GM12873 (cell line): ENCODE measurements around the gene TIMM17A.

Experiments used
- CTCF ChIP-seq: IDR thresholded peaks from 2 replicates; pipeline ENCODE4 v1.5.1; 2012; ENCODE audit warnings: low read depth, mild to moderate bottlenecking, moderate library complexity, low read length, control low read depth; ENCODE audit not compliant: insufficient read depth; ENCODE audit errors: missing control alignments

The TIMM17A gene

DNA sequence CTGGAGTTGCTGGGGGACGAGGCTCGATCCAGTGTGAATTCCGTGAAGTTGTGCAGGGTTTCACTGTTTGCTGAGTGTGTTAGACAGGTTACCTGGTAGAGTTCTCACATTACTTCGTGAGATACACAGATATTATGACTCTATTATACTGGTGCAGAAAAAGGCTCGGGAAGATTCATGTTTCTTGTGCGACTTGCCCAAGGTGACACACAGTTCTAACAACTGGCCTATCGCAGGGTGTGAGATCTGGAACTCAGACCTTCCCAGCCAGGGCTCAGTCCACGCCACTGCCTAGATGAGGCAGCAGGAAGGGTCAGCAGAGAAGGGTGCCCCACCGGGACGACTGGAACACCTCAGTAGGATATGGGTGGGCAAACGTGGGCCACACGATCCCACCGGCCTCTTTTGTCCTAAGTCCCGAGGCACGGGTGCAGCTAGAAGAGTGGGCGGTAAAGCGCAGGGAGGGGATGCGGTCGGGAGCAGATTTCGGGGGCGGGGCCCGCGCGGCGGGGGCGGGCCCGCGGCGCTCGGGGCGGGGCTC, 26.8 kb downstream of the TIMM17A start:
- TF ChIP-seq CTCF = no peak

GRCh38 chr1:201982623-201983379, 27.5 kb downstream of the TIMM17A start, which contains the start of gene RNPEP:
TSS of gene RNPEP (plus strand) at chr1:201982648. CDS start at chr1:201982667, 19 bp downstream.
- TF ChIP-seq CTCF = peak; percentile 10

- TF ChIP-seq CTCF = peak; percentile 15
Observed at GRCh38 chr1:201983380-201983805, 28.1 kb downstream of the TIMM17A start.

GRCh38 chr1:201984446-201984845, 29.1 kb downstream of the TIMM17A start:
- no peak for TF ChIP-seq CTCF

DNA sequence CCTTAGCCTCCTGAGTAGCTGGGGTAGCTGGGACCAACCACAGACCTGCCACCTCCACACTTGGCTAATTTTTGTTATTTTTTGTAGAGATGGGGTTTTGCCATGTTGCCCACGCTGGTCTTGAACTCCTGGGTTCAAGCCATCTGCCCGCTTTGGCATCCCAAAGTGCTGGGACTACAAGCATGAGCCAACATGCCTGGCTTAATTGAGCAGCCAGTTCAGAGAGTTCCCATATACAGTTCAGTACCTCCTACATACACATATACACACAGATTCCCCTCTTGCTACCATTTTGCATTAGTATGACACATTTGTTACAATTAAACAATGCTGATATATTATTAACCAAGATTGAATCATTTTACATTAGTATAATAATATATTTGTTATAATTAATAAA, 30.1 kb downstream of the TIMM17A start:
- TF ChIP-seq CTCF = no peak

- TF ChIP-seq CTCF = no peak
Observed at GRCh38 chr1:201988601-201989000, 33.3 kb downstream of the TIMM17A start.

DNA sequence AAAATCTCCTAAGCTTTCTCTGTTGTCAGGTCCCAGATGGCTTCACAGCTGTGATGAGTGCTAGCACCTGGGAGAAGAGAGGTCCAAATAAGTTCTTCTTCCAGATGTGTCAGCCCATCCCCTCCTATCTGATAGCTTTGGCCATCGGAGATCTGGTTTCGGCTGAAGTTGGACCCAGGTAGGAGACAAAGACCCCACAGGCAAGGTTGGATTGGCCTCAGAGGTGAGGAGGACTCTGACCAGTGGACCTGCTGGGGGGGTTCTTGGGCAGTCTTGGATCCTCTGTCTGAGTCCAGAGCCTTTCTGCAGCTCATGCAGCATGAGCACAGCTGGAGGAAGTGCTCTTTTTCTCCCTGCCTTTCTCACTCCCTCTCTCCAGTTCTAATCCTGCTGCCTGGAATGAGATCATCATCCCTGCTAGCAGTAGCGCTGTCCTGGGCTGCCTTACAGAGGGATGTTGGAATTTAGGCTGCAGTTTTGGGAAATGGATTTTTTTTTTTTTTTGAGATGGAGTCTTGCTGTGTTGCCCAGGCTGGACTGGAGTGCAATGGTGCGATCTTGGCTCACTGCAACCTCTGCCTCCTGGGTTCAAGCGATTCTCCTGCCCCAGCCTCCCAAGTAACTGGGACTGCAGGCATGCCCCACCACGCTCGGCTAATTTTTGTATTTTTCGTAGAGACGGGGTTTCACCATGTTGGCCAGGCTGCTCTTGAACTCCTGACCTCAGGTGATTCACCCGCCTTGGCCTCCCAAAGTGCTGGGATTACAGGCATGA, 34.2 kb downstream of the TIMM17A start:
- TF ChIP-seq CTCF = no peak
